Stimulated activated CD4-positive, alpha-beta T cell treated with anti-CD3 and anti-CD28 coated beads, Interleukin-12 subunit alpha, Interleukin-12 subunit beta, amount 100 ng/mL, for 24 hours (primary cell): ENCODE measurements around the gene TTC28.
"Not testable (repeated sequence)": the region's sequence is repeated elsewhere in the genome, so short reads cannot be mapped to it uniquely, and the experiment has no call there.

Experiments
- DNase-seq, 2 experiments: peaks; one replicate each; pipeline ENCODE4 v3.0.0-alpha.2; 2020; ENCODE audit warnings: low read depth in 2 of 2

TTC28 gene

GRCh38 chr22:28406246-28406645 is 273.4 kb downstream of the TTC28 start:
- DNase-seq, result no peak

GRCh38 chr22:28405588-28405987 is 274.1 kb downstream of the TTC28 start:
- no peak for DNase-seq

DNA sequence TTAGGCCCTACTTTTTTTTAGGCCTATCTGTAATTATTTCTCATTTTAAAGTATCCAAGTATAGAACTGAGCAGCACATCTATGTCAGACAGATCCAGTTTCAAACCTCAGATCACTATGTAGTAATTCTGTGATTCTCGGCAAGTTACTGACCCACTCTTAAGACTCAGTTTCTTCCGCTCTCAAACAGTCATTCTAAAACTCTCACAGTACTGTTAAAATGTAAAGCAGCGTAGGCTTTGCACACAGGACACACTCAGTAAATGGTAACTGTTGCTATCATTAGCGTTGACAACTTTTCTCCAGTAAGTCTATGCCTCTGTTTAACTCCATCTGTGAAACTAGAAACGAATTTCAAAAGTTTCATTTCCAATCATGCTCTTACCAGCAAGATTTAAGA is 277.1 kb downstream of the TTC28 start:
- no peak for DNase-seq

GRCh38 chr22:28402060-28402459 is 277.6 kb downstream of the TTC28 start:
- DNase-seq, result no peak

DNA sequence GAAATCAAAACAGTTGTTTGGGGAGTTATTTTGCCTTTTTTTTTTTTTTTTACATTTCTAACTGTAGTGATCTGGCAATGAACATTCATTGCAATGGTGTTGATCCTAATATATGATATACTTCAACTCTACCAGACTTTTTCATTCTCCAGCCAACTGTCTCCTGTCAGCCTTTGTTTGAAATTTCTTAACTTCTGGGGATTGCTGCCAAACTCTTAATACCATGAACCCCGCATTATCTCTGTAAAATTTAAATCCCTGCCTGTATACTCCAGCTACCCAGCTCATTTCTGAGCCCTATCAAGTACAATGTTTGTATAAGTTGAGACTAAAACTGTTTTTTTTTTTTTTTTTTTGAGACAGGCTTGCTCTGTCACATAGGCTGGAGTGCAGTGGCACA is 280.7 kb downstream of the TTC28 start:
- no peak for DNase-seq

GRCh38 chr22:28398355-28398754 is 281.3 kb downstream of the TTC28 start:
- DNase-seq, result no peak

GRCh38 chr22:28397306-28397705 is 282.3 kb downstream of the TTC28 start:
- DNase-seq, result no peak

- DNase-seq, result no peak
These were observed 283.5 kb downstream of the TTC28 start for GRCh38 chr22:28395920-28396753.

DNA sequence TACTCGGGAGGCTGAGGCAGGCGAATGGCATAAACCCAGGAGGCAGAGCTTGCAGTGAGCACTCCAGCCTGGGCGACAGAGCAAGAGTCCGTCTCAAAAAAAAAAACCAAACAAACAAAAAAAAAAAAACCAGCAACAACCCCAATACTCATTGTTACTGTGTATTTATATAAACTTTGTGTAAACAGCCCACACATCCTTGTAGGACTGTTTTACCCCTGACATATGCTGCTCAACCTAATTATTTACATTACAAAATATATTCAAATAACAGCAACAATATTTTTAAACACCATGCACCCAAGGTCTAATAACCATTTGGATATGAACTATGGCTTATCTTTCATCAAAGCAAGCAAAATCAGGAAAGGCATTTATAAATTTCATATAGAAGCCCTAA is 284.1 kb downstream of the TTC28 start:
- DNase-seq, result no peak

GRCh38 chr22:28394513-28395110 is 285.0 kb downstream of the TTC28 start:
- no peak for DNase-seq

- no peak for DNase-seq
These were observed 298.0 kb downstream of the TTC28 start for GRCh38 chr22:28381429-28382167.

GRCh38 chr22:28379951-28380350 is 299.7 kb downstream of the TTC28 start:
- DNase-seq, result no peak

DNA sequence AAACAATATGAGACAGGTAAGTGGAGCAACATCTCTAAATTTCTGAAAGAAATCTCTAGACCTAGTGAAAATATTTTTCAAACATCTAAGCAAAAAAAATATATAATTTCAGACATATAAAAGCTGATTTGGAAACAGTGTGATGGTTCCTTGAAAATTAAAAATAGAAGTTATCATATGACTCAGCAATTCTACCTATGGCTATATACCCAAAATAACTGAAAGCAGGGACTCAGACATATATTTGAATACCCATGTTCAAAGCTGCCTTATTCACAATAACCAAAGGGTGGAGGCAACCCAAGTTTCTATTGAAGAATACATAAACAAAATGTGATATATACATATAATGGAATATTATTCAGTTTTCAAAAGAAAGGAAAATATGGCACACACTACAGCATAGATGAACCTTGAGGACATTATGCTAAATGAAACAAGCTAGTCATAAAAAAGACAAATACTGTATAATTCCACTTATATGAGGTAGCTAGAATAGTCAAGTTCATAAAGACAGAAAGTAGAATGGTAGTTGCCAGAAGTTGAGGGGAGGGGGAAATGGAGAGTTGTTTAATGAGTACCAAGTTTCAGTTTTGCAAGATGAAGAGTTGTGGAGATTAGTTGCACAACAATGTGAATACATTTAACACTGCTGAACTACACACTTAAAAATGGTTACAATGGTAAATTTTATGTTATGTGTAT is 300.4 kb downstream of the TTC28 start:
- DNase-seq, result no peak

DNA sequence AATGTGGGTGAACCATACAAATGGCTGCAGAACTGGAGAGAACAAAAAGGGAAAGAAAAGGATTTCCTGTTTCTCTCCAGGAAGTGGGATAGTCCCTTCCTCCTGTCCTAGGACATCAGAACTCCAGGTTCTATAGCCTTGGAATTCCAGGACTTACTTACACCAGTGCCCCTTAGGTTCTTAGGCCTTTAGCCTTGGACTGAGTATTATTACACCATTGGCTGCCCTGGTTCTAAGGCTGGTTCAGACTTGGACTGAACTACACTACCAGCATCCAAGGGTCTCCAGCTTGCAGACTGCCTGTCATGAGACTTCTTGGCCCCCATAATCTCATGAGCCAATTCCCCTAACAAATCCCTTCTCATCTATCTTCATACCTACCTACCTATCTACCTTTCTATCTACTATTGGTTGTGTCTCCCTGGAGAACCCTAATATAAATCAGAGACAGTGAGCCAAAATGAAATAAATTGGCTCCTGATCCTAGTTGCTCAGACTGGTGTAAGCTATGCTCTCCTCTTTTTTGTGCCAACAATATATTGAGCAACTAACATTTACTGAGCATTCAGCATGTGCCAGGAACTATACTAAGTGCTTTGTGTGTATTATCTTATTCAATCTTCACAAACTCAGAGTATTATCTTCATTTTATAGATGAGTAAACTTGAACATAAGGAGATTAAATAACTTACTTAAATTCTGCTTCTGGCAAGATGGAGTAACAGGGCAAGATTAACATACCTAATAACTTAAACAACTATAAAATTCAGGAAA is 303.7 kb downstream of the TTC28 start:
- DNase-seq, result no peak

- DNase-seq, result no peak
These were observed 305.8 kb downstream of the TTC28 start for GRCh38 chr22:28373831-28374230.

DNA sequence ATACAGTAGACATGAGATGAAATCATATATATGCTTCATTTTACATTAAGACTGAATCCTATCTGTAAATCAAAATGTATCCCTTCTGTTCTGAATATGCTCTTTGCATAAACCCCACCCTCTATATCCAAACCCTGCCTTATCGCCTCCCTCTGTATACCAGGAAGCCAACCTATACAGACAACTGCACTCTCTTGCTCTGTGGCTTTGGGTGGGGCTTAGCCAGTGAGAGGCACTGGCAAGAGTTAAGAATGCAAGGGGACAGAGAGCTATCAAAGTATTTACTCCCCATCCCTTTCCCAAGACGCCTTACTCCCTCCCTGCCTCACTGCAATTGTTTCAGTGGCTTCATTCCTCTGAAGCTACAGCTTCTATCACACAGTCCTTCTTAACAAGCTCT is 309.8 kb downstream of the TTC28 start:
- no peak for DNase-seq

DNA sequence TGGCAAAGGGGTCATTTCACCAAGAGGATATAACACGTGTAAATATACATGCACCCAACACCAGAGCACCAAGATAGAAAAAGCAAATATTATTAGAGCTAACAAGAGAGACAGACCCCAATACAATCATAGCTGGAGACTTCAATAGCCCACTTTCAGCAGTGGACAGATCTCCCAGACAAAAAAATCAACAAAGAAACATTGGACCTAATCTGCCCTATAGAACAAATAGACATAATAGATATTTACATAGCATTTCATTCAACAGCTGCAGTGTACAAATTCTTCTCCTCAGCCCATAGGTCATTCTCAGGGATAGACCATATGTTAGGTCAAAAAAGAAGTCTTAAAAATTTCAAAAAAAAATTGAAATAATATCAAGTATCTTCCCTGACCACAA is 312.8 kb downstream of the TTC28 start:
- no peak for DNase-seq

DNA sequence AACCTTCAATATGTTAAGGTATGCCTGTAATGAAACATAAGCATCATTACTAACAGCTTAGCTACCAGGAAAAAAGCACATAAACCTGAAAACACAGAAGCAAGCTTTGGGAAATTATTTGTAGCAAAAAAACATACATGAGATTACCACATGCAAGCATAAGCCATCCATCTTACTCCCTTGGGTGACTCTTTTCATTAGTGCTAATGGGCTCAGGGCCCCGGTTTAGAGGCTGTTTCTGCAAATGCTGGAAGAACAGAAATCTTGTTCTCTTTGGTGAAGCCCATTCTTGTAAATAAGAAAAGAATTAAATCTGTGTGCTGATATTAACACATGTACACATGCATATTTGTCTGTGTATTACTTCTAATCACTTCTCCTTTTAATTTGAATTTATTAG is 314.3 kb downstream of the TTC28 start:
- no peak for DNase-seq

- DNase-seq, result not testable (repeated sequence)
These were observed 315.5 kb downstream of the TTC28 start for GRCh38 chr22:28364105-28364504.

- no peak for DNase-seq
These were observed 318.7 kb downstream of the TTC28 start for GRCh38 chr22:28360939-28361338.

DNA sequence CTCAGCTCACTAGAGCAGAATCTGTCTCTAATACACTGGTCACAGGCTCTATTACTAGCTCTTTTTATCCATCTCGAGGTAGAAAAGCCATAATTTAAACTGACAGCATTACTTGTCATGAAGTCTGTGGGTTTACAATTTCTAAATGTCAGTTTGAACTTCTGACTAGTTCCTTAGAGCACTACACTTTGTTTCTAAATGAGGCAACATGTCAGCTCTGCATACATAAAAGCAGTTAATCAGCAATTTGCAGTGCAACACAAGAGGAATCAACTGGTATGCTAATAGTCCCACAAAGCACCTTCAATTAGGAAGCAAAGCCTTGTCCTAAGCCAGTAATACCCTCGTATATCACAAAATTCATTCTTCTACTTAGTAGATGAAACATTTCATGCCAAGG is 321.3 kb downstream of the TTC28 start:
- no peak for DNase-seq
